GM12801 (cell line): Measurements from ENCODE around the gene C6orf136.

Source experiments
- CTCF ChIP-seq: IDR thresholded peaks from one replicate; pipeline ENCODE4 v1.5.1; 2011; ENCODE audit warnings: control low read depth; ENCODE audit not compliant: insufficient read length; ENCODE audit errors: extremely low read depth

The C6orf136 gene

GRCh38 chr6:30678964-30679726 lies 32.2 kb downstream of the C6orf136 start:
- TF ChIP-seq CTCF = no peak

- no peak for TF ChIP-seq CTCF
These were observed 33.0 kb downstream of the C6orf136 start for GRCh38 chr6:30679765-30680535.

- TF ChIP-seq CTCF = no peak
These were observed 34.8 kb downstream of the C6orf136 start for GRCh38 chr6:30681766-30682142.

GRCh38 chr6:30682143-30683117 lies 35.5 kb downstream of the C6orf136 start:
- TF ChIP-seq CTCF = no peak

- no peak for TF ChIP-seq CTCF
These were observed 36.4 kb downstream of the C6orf136 start for GRCh38 chr6:30683183-30683979.

GRCh38 chr6:30683980-30684338 lies 37.0 kb downstream of the C6orf136 start:
- TF ChIP-seq CTCF = no peak
